Neural cell (in vitro differentiated cells): Measurements from ENCODE around the gene TAAR1.

Experiments used
- CTCF ChIP-seq: fragments of 450-650 bp; IDR thresholded peaks from 2 replicates; pipeline ENCODE4 v1.5.1; 2014; ENCODE audit warnings: antibody characterized with exemption, mild to moderate bottlenecking, moderate library complexity; ENCODE audit not compliant: poor library complexity, severe bottlenecking
- EZH2 ChIP-seq: fragments of 200-600, 300-800 bp; shearing (Covaris generic), sonication (generic); IDR thresholded peaks from 2 replicates; pipeline ENCODE4 v1.6.1; 2014; ENCODE audit warnings: antibody characterized with exemption, low read length, borderline replicate concordance, mild to moderate bottlenecking; ENCODE audit not compliant: insufficient read depth, poor library complexity, severe bottlenecking

GRCh38 chr6:132708002-132708401, 49.0 kb upstream of the TAAR1 start:
- TF ChIP-seq EZH2 (no peak), CTCF (no peak)
